Right cardiac atrium (tissue), 5 donors: ENCODE data around the gene FBXO40. TPM values are rescaled to one million over a fixed set of nuclear protein-coding genes. Genes with fewer than 3 reads are reported as not detected.

Experiments used
- ATAC-seq, 2 donors: fragments of 200-7000 bp; cut with Tn5 transposase; one replicate each; pipeline versions ENCODE4 v1.8.0 to v1.9.1; 2020; ENCODE audit warnings: moderate library complexity in 2 of 2, mild to moderate bottlenecking in 1 of 2
- DNase-seq, 3 donors: peaks; one replicate each; pipeline ENCODE4 v3.0.0-alpha.2; 2020
- H3K27ac ChIP-seq: one replicate; pipeline ENCODE4 v1.5.1; 2013; ENCODE audit warnings: mild to moderate bottlenecking, low read length, control low read depth, moderate library complexity
- H3K27me3 ChIP-seq: one replicate; pipeline ENCODE4 v1.6.1; 2013; ENCODE audit not compliant: control insufficient read depth, insufficient read depth
- H3K4me1 ChIP-seq: one replicate; pipeline ENCODE4 v1.6.1; 2013; ENCODE audit warnings: low read length; ENCODE audit not compliant: control insufficient read depth, insufficient read depth
- H3K4me3 ChIP-seq: one replicate; pipeline ENCODE4 v1.5.1; 2013; ENCODE audit warnings: low read length, control low read depth
- H3K9me3 ChIP-seq: one replicate; pipeline ENCODE4 v1.6.1; 2013; ENCODE audit warnings: low read length; ENCODE audit not compliant: control insufficient read depth
- WGBS: extraction: QIAGEN DNeasy Blood & Tissue Kit; methylation state at CpG from one replicate; pipeline ENCODE4 v1.1.7; 2013; 5-methylcytosine and 5-hydroxymethylcytosine counted together
- intact Hi-C, 4 donors: fragments of 100-400 bp; cut with DNase I; formaldehyde crosslinking; loops; one replicate each; pipeline versions ENCODE4 v1.11.0 to v1.14.0; 2022 to 2023
- polyA plus RNA-seq: library from polyadenylated mRNA; stranded (reverse); fragments of 200-250 nt; gene quantifications from one replicate; pipeline ENCODE4 v1.2.3, GENCODE V29; 2013
- total RNA-seq, 4 donors: library from RNA; stranded (reverse); fragmentation: NEBNext Ultra II Directional; extraction: Animal tissue kit (Norgen Biotek cat#: 25700); gene quantifications; one replicate each; pipeline ENCODE4 v1.2.1, GENCODE V29; 2021
- donor health status: healthy with polysubstance abuse.
- donor health status: DM: no; HTN: yes; CAD: no.
- donor health status: DM: no; HTN: no; CAD: no.
- donor health status: DM: no; HTN: yes; CAD: no; lungs with severe emphysema.
- donor health status: DM: yes; HTN: yes; CAD: no.

The FBXO40 gene
- total and polyA plus RNA-seq, 5 donors: 72.1 to 258 (median 196) TPM

DNA sequence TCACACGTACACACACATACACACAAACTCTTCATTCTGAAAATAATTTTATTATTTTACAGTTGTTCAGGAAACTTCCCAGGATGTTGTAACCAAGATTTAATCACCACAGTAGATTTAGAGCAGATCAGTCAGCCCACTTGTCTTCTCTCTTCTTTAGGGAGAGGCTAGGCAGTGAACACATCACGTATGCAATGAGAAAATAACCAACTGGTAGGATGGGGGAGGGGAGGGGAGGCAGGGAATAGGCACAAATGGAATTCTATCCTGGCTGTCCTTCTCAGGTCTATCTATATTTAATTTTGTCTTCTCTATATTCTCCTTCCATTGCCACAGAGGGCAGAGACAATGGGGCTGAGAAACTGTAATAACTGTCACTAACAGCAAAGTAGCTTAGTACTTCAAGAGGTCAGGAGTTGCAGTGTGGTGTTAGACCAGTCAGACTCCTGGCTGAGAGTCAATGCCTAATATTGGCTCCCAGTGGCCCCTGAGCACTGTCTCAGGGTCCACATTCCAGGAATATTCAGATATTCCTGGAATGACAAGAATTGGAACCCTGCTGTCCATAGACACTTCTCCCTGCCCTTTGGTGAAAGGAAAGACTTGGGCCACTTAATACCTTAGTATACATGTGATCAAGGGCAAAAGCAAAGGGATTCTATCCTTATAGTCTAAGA is 70.1 kb downstream of the FBXO40 start:
- intact Hi-C loops: no loop called here
- DNase-seq (no peak), ATAC-seq (peak in 1 of 2 donors; percentile 36)
- Histone ChIP-seq H3K4me3 (no peak overlapping the region), H3K27ac (peak overlapping the region; percentile 63), H3K4me1 (peaks cover 14% of the 10 kb centered on the region), H3K9me3 (no peaks in the 10 kb centered on the region), H3K27me3 (no peaks in the 10 kb centered on the region)
- WGBS: 57% methylated on average over 2 of the region's 2 CpGs

GRCh38 chr3:121665488-121665887 is 72.3 kb downstream of the FBXO40 start:
- H3K9me3 ChIP-seq: no peaks in the 10 kb centered on the region
- H3K27ac ChIP-seq: no peak overlapping the region
- WGBS: 64% methylated on average over 2 of the region's 2 CpGs
- no peaks in the 10 kb centered on the region for H3K27me3 ChIP-seq
- ATAC-seq: no peak
- DNase-seq: no peak
- no peak overlapping the region for H3K4me3 ChIP-seq
- intact Hi-C loops: no loop called here
- peaks cover 6% of the 10 kb centered on the region for H3K4me1 ChIP-seq

GRCh38 chr3:121667333-121667732 is 74.2 kb downstream of the FBXO40 start:
- H3K9me3 ChIP-seq: no peaks in the 10 kb centered on the region
- WGBS: 73% methylated on average over 4 of the region's 4 CpGs
- no peak overlapping the region for H3K27ac ChIP-seq
- H3K4me3 ChIP-seq: no peak overlapping the region
- ATAC-seq: no peak
- intact Hi-C loops: no loop called here
- H3K4me1 ChIP-seq: peaks cover 6% of the 10 kb centered on the region
- no peaks in the 10 kb centered on the region for H3K27me3 ChIP-seq
- no peak for DNase-seq

- peak; percentile 35 to 41 for ATAC-seq
- Histone ChIP-seq H3K9me3 (no peaks in the 10 kb centered on the region), H3K4me1 (peaks cover 2% of the 10 kb centered on the region), H3K4me3 (no peak overlapping the region), H3K27me3 (no peaks in the 10 kb centered on the region), H3K27ac (no peak overlapping the region)
- no peak for DNase-seq
- intact Hi-C loops: no loop called here
Observed at GRCh38 chr3:121670676-121671075, 77.5 kb downstream of the FBXO40 start.

- intact Hi-C loops: no loop called here
- no peak for DNase-seq
- no peak for ATAC-seq
- over 99% methylated on average over 2 of the region's 2 CpGs for WGBS
- Histone ChIP-seq H3K27ac (no peak overlapping the region), H3K4me1 (no peaks in the 10 kb centered on the region), H3K4me3 (no peak overlapping the region), H3K27me3 (no peaks in the 10 kb centered on the region), H3K9me3 (no peaks in the 10 kb centered on the region)
Observed at GRCh38 chr3:121677141-121677540, 84.0 kb downstream of the FBXO40 start.

Other genes starting within 250 kb of the FBXO40 start
- under 1 TPM; 0.64 to 0.89 (median 0.69) TPM for gene POLQ, start 47.4 kb upstream of the FBXO40 start, total RNA-seq
- 0.16 TPM for gene POLQ, start 47.4 kb upstream of the FBXO40 start, polyA plus RNA-seq
- not detected for gene ARGFX, start 25.4 kb upstream of the FBXO40 start, total RNA-seq
- gene ARGFX, start 25.4 kb upstream of the FBXO40 start, polyA plus RNA-seq: not detected
- 10 to 100 TPM; 19.9 to 25.9 (median 23.1) TPM for gene HCLS1, start 67.5 kb downstream of the FBXO40 start, total RNA-seq
- 12.3 TPM for gene HCLS1, start 67.5 kb downstream of the FBXO40 start, polyA plus RNA-seq
- 10 to 100 TPM; 52.8 to 60.8 (median 58.4) TPM for gene GOLGB1, start 156.4 kb downstream of the FBXO40 start, total RNA-seq
- 19.8 TPM for gene GOLGB1, start 156.4 kb downstream of the FBXO40 start, polyA plus RNA-seq
- gene IQCB1, start 241.7 kb downstream of the FBXO40 start, total RNA-seq: 10 to 100 TPM in 1 of 4 donors, 1 to 10 TPM in 3; 8.9 to 10.2 (median 9.4) TPM
- gene IQCB1, start 241.7 kb downstream of the FBXO40 start, polyA plus RNA-seq: 5.9 TPM
- 1 to 10 TPM; 4.4 to 7.1 (median 5.3) TPM for gene EAF2, start 241.8 kb downstream of the FBXO40 start, total RNA-seq
- gene EAF2, start 241.8 kb downstream of the FBXO40 start, polyA plus RNA-seq: 6.0 TPM